HEK293T (cell line): Measurements from ENCODE around the gene NOL6.

ENCODE experiments used
- CTCF ChIA-PET: fragments of 350-600 bp; formaldehyde crosslinking; extraction: SDS; loops from one replicate; lab custom pipeline; 2021; ENCODE audit warnings: antibody characterized with exemption, inconsistent platforms; lab: Yijun Ruan, JAX
- POLR2A ChIA-PET: fragments of 350-600 bp; formaldehyde crosslinking; extraction: SDS; loops from one replicate; lab custom pipeline; 2020; ENCODE audit warnings: antibody characterized with exemption, inconsistent platforms; lab: Yijun Ruan, JAX
- DNase-seq: peaks from one replicate; pipeline ENCODE4 v3.0.0; 2012; ENCODE audit warnings: mixed read lengths; ENCODE audit errors: extremely low spot score
- ARNT ChIP-seq: fragments of 450-650 bp; IDR thresholded peaks from 2 replicates; pipeline ENCODE4 v1.6.1; 2017; ENCODE audit warnings: mild to moderate bottlenecking
- BHLHE40 ChIP-seq: fragments of 450-650 bp; IDR thresholded peaks from 2 replicates; pipeline ENCODE4 v1.6.1; 2016; ENCODE audit warnings: mild to moderate bottlenecking, moderate library complexity, borderline replicate concordance
- CTBP1 ChIP-seq: fragments of 450-650 bp; IDR thresholded peaks from 2 replicates; pipeline ENCODE4 v1.6.1; 2016; ENCODE audit warnings: borderline replicate concordance
- ELF4 ChIP-seq: fragments of 450-650 bp; IDR thresholded peaks from 2 replicates; pipeline ENCODE4 v1.6.1; 2017; ENCODE audit warnings: antibody characterized with exemption
- FOXA1 ChIP-seq: fragments of 450-650 bp; IDR thresholded peaks from 2 replicates; pipeline ENCODE4 v1.6.1; 2016; ENCODE audit warnings: mild to moderate bottlenecking
- FOXK2 ChIP-seq: fragments of 450-650 bp; IDR thresholded peaks from 2 replicates; pipeline ENCODE4 v1.6.1; 2016; ENCODE audit warnings: mild to moderate bottlenecking
- FOXM1 ChIP-seq: fragments of 450-650 bp; IDR thresholded peaks from 2 replicates; pipeline ENCODE4 v1.6.1; 2017; ENCODE audit warnings: mild to moderate bottlenecking, borderline replicate concordance
- HDGF ChIP-seq: fragments of 450-650 bp; IDR thresholded peaks from 2 replicates; pipeline ENCODE4 v1.6.1; 2017; ENCODE audit warnings: antibody characterized with exemption, borderline replicate concordance
- L3MBTL2 ChIP-seq: fragments of 450-650 bp; conservative IDR thresholded peaks from 2 replicates; pipeline ENCODE4 v1.6.1; 2016; ENCODE audit warnings: mild to moderate bottlenecking
- LEF1 ChIP-seq: fragments of 450-650 bp; IDR thresholded peaks from 2 replicates; pipeline ENCODE4 v1.6.1; 2017; ENCODE audit warnings: mild to moderate bottlenecking, borderline replicate concordance
- NFRKB ChIP-seq: fragments of 450-650 bp; IDR thresholded peaks from 2 replicates; pipeline ENCODE4 v1.6.1; 2016; ENCODE audit warnings: mild to moderate bottlenecking, moderate library complexity
- SP1 ChIP-seq: fragments of 450-650 bp; IDR thresholded peaks from 2 replicates; pipeline ENCODE4 v1.6.1; 2017
- SUZ12 ChIP-seq: fragments of 450-650 bp; IDR thresholded peaks from 2 replicates; pipeline ENCODE4 v1.6.1; 2016; ENCODE audit warnings: mild to moderate bottlenecking
- TARDBP ChIP-seq: fragments of 450-650 bp; IDR thresholded peaks from 2 replicates; pipeline ENCODE4 v1.6.1; 2016
- ZNF384 ChIP-seq: fragments of 450-650 bp; IDR thresholded peaks from 2 replicates; pipeline ENCODE4 v1.6.1; 2016
- TF ChIP-seq, protein P1 (sequence below): fragments of 450-650 bp; IDR thresholded peaks from 2 replicates; pipeline ENCODE4 v1.6.1; 2016

Gene NOL6

DNA sequence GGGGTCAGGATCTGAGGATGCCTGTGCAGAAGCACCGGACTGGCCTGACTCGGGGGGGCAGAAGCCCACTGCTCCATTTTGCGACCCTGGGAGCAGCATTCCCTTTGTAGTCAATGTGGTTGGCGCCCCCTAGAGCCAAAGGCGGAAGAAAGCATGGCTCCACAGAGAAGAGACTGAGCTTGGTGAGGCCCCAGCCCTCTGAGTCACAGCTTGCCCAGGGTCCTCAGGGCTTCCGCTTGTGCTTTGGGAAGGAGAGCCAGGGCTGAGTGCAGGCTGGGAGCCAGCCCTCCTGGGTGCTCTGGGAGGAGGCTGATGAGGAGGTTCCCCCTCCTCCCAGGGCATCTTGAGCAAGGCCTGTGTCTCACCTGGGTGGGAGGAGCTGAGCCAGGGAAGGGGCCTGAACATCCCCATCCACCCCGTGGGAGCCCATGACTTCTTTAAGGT is 20.9 kb downstream of the NOL6 start:
- TF ChIP-seq L3MBTL2 (no peak), FOXM1 (no peak), TARDBP (no peak), CTBP1 (no peak), SUZ12 (no peak), NFRKB (no peak), SP1 (no peak), FOXK2 (no peak), LEF1 (no peak), ARNT (no peak), ELF4 (no peak), FOXA1 (no peak), BHLHE40 (no peak)
- TF ChIP-seq, protein P1, sequence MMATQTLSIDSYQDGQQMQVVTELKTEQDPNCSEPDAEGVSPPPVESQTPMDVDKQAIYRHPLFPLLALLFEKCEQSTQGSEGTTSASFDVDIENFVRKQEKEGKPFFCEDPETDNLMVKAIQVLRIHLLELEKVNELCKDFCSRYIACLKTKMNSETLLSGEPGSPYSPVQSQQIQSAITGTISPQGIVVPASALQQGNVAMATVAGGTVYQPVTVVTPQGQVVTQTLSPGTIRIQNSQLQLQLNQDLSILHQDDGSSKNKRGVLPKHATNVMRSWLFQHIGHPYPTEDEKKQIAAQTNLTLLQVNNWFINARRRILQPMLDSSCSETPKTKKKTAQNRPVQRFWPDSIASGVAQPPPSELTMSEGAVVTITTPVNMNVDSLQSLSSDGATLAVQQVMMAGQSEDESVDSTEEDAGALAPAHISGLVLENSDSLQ, result no peak
- POLR2A ChIA-PET, result interaction anchor here (1.5 kb wide), 1 partner anchor 163 kb away, joined by 3 read pairs; the partner anchor contains the start of gene NFX1
- peak; percentile 75 for DNase-seq
- CTCF ChIA-PET, result interaction anchor here (0.6 to 3.0 kb wide), 16 partner anchors 10 to 78 kb away, joined by 3 to 16 read pairs (median 6); partner anchors contain the start of gene NOL6

DNA sequence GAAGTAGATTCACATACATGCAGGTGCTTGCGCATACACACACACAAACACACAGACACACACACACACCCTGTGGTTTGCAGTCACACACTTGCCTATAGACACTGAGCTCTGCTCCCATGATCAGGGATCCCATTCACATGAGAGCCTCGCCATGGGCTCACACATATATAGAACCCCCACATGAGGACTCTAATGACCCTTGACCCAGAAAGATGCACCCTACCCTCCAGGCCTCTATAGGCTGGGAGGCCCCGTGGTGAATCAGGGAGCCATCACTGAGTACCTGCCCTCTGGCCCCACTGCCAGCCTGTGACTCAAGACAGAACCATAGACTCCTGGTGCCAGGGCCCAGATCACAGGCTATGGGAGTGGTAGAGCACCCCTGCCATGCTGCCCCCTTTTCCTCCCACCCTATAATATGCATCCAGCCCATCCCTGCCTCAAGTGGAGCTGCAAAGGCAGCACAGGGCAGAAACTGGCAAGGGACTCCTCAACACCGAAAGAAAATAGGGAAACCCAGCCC is 23.0 kb downstream of the NOL6 start:
- TF ChIP-seq, protein P1, result no peak
- TF ChIP-seq FOXA1 (no peak), ELF4 (no peak), SUZ12 (no peak), LEF1 (no peak)
- no peak for DNase-seq
- ChIA-PET CTCF (no interaction called here), POLR2A (interaction anchor here (0.7 to 1.2 kb wide), 2 partner anchors 9 to 23 kb away, joined by 3 read pairs; partner anchors contain the start of gene NOL6)

DNA sequence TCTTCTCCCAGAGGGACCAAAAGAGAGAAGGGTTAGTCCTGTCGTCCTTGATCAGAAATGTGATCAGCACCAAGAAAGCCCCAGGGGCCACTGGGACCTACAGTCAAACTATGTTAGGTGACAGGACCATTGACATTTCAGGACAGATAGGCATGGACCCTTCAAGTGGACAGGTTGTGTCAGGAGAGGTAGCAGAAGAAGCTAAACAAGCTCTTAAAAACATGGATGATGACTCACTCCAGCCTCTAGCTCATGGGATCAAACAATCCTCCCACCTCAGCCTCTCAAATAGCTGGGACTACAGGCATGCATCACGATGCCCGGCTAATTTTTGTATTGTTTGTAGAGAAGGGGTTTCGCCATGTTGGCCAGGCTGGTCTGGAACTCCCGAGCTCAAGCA is 24.0 kb downstream of the NOL6 start:
- CTCF ChIA-PET, result interaction anchor here (1.4 kb wide), 1 partner anchor 74 kb away, joined by 3 read pairs; no protein-coding TSS in a partner anchor
- TF ChIP-seq HDGF (no peak), SP1 (no peak), BHLHE40 (no peak), ARNT (no peak), FOXM1 (no peak), LEF1 (no peak), TARDBP (no peak), CTBP1 (no peak), NFRKB (no peak), ZNF384 (no peak), FOXK2 (no peak), FOXA1 (no peak), L3MBTL2 (no peak), ELF4 (no peak), SUZ12 (no peak)
- TF ChIP-seq, protein P1, result no peak
- no peak for DNase-seq
- POLR2A ChIA-PET, result no interaction called here

DNA sequence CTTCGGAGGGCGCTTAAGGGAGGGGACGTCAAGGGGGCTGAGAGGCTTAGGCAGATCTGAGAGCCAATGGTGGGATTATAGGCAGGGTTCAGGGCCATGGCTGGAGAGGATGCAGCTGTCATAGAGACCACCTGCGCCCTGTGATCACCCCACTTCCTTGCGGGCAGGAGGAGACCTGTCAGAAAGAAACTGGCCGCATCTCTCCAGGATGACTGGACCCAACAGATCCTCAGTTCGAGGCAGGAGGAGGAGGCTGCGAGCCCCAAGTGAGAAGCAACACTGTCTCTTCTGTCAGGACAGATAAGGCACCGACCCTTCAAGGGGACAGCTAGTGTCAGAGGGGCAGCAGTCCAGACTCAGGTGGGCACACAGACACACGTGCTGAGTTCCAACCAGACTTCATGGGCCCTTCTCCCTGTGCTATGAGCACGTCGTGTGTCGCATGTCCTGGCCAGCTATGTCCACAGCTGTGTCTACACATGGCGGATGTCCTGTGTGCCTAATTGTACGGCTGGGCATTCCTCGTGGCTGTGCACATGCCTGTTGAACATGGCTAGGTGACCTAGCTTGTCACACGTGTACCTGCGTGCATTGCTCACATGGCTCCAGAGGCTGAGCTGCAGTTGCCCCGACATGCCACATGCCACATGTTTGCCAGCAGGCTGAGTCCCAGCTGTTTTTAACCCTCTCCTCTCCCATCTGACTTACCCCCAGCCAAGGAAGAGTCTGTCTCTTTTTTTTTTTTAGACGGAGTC is 25.7 kb downstream of the NOL6 start:
- ChIA-PET CTCF (interaction anchor here (0.8 to 2.2 kb wide), 3 partner anchors 32 to 73 kb away, joined by 3 to 7 read pairs (median 4); no protein-coding TSS in a partner anchor), POLR2A (no interaction called here)
- no peak for DNase-seq
- no peak for TF ChIP-seq BHLHE40
- TF ChIP-seq HDGF, result 0 out of 2 replicates have a peak, but pooled peaks have one; percentile 59

DNA sequence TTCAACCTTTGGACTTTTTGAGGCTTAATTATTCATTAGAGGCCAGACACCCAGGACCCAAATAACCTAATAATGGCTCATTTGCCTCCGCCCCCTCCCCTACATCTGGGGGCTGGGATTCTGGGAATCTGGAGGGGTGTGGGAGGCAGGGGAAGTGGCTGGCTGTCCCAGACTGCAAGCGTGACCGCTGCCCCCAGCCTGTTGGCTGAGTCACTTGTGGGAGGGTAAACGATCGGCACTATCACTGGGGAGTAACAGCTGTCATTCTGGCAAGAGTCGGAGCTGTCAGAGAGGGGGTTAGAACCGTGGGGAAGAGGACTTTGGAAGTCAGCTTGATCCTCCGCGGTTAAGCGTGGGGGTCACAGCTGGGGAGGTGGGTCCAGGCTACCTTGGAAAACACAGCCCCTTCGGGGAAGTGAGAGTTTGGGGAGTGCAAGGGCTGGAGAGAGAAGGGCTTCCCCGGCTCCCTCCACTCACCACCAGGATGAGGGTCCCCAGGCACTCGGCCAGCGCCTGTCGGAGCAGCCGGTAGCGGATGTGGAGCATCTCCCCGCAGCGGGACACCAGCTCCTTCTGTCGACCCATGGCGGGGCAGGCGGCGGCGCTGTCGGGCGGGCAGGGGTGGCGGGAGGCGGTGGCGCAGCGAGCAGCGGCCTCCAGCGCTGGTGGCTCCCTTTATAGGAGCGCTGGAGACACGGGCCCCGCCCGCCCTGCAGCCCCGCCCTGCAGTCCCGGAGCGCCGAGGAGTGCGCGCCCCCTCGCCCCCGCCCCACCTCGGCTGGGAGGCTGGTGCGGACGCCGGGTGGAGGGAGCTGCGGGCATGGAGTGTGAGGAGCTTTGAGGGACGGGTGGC is 26.6 kb downstream of the NOL6 start, which contains the start of gene AQP3:
Gene AQP3 (minus strand): TSS at position 648 of the 853 bp plus-strand sequence. CDS start 63 bp downstream, at position 585.
- POLR2A ChIA-PET, result no interaction called here
- TF ChIP-seq, protein P1, result peak; percentile 73
- TF ChIP-seq FOXK2, result no peak
- DNase-seq, result peak; percentile 83
- CTCF ChIA-PET, result interaction anchor here (0.8 to 2.2 kb wide), 3 partner anchors 31 to 72 kb away, joined by 3 to 7 read pairs (median 4); no protein-coding TSS in a partner anchor
